ENCODE data around the gene NR0B2.

NR0B2 gene, protein sequence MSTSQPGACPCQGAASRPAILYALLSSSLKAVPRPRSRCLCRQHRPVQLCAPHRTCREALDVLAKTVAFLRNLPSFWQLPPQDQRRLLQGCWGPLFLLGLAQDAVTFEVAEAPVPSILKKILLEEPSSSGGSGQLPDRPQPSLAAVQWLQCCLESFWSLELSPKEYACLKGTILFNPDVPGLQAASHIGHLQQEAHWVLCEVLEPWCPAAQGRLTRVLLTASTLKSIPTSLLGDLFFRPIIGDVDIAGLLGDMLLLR

DNA sequence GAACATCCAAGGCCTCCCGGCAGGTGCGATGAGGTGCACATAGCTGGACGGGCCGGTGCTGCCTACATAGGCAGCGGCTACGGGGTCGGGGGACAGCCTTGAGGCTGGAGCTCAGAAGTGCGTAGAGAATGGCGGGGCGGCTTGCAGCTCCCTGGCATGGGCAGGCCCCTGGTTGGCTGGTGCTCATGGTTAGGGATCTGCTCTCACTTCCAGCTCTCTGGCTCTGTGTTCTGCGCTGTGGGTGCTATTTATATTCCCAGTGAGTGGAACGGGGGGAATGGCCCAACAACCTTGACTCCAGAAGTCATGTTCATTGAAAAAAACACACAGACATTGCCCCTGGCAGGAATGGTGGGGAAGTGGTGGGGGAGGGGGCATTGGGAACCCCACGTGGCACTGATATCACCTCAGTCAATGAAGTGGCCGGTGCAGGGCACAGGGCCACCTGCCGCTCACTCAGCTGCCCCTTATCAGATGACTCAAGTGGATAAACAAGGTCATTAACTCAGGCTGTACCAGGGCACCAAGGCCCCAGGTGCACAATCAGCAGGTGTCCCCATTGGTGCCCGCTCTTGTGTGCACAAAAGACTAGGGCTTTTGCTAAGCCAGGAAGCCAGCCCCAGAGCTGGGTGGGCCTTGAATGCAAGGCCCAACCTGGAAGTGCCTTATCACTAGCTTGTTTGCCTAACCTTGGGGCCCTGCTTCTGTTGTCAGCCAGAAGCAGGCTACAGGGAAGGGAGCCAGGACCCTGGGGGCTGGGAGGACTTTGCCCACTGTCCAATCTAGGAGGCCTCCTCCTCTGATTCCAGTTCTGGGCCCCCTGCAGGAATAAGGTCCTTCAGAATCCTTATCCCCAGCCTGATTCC lies at the start of gene NR0B2:
Gene NR0B2, minus strand, starts transcription at position 222 of the 866 bp plus-strand sequence. Its CDS starts 35 bp downstream, at position 187.
- ATAC-seq (ENCODE audit: low read depth) (no peak), DNase-seq (ENCODE audit: low spot score) (no peak)
- no peak within 1 kb of the TSS for H3K27ac ChIP-seq (ENCODE audit: poor library complexity, severe bottlenecking)

GRCh38 chr1:26961826-26962225 lies 48.1 kb upstream of the NR0B2 start:
- TF ChIP-seq, protein P1, sequence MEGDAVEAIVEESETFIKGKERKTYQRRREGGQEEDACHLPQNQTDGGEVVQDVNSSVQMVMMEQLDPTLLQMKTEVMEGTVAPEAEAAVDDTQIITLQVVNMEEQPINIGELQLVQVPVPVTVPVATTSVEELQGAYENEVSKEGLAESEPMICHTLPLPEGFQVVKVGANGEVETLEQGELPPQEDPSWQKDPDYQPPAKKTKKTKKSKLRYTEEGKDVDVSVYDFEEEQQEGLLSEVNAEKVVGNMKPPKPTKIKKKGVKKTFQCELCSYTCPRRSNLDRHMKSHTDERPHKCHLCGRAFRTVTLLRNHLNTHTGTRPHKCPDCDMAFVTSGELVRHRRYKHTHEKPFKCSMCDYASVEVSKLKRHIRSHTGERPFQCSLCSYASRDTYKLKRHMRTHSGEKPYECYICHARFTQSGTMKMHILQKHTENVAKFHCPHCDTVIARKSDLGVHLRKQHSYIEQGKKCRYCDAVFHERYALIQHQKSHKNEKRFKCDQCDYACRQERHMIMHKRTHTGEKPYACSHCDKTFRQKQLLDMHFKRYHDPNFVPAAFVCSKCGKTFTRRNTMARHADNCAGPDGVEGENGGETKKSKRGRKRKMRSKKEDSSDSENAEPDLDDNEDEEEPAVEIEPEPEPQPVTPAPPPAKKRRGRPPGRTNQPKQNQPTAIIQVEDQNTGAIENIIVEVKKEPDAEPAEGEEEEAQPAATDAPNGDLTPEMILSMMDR (IDR thresholded peaks at IDR 0.05; ENCODE audit: poor library complexity, severe bottlenecking): no peak

More for the DNA sequence above, at the start of gene NR0B2:
- Histone ChIP-seq H3K36me3 (ENCODE audit: low read depth) (no peaks in the 10 kb centered on the region), H3K4me3 (ENCODE audit: severe bottlenecking) (no peak within 1 kb of the TSS), H3K27me3 (ENCODE audit: insufficient read depth, poor library complexity, severe bottlenecking) (no peaks in the 10 kb centered on the region), H3K9me3 (ENCODE audit: severe bottlenecking) (no peaks in the 10 kb centered on the region), H3K4me1 (ENCODE audit: insufficient read depth, poor library complexity, severe bottlenecking) (no peaks in the 10 kb centered on the region)
- TF ChIP-seq, protein P1 (IDR thresholded peaks at IDR 0.05; ENCODE audit: poor library complexity, severe bottlenecking): no peak

DNA sequence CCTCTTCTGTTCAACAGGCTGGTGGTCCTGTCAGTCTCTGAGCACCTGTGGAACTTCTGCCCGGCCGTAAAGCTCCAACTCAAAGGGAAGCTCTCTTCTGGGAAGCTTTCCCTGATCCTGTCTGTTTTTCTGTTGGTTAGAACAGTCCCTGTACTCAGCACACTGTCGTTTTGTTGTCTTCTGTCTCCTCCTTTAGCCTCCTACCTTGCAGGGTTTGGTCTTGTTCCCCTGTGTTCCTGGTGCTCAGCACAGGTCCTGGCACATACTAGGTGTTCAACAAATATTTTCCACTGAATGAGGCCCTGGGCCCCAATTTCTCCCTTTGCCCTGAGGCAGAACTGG lies 46.8 kb upstream of the NR0B2 start:
- peak; percentile 32; the same call in 2 of the 3 replicates for ATAC-seq (ENCODE audit: low read depth)
- TF ChIP-seq, protein P1 (IDR thresholded peaks at IDR 0.05; ENCODE audit: poor library complexity, severe bottlenecking): no peak
- peak overlapping the region; percentile 94 for H3K27ac ChIP-seq (ENCODE audit: poor library complexity, severe bottlenecking)
- no peaks in the 10 kb centered on the region for H3K27me3 ChIP-seq (ENCODE audit: insufficient read depth, poor library complexity, severe bottlenecking)
- H3K4me3 ChIP-seq (ENCODE audit: severe bottlenecking): peak overlapping the region; percentile 90
- peaks cover 16% of the 10 kb centered on the region; the same call in 1 of the 2 replicates for H3K36me3 ChIP-seq (ENCODE audit: low read depth)
- no peaks in the 10 kb centered on the region for H3K9me3 ChIP-seq (ENCODE audit: severe bottlenecking)
- peaks cover 17% of the 10 kb centered on the region for H3K4me1 ChIP-seq (ENCODE audit: insufficient read depth, poor library complexity, severe bottlenecking)
- DNase-seq (ENCODE audit: low spot score): no peak

More at GRCh38 chr1:26961826-26962225, 48.1 kb upstream of the NR0B2 start:
- H3K36me3 ChIP-seq (ENCODE audit: low read depth): peaks cover 7% of the 10 kb centered on the region; the same call in 1 of the 2 replicates
- DNase-seq (ENCODE audit: low spot score) (no peak), ATAC-seq (ENCODE audit: low read depth) (peak; percentile 78)
- H3K27ac ChIP-seq (ENCODE audit: poor library complexity, severe bottlenecking): peak overlapping the region; percentile 94
- no peak overlapping the region for H3K4me3 ChIP-seq (ENCODE audit: severe bottlenecking)
- H3K9me3 ChIP-seq (ENCODE audit: severe bottlenecking): no peaks in the 10 kb centered on the region
- no peaks in the 10 kb centered on the region for H3K27me3 ChIP-seq (ENCODE audit: insufficient read depth, poor library complexity, severe bottlenecking)
- H3K4me1 ChIP-seq (ENCODE audit: insufficient read depth, poor library complexity, severe bottlenecking): peaks cover 17% of the 10 kb centered on the region

- Histone ChIP-seq H3K27ac (ENCODE audit: poor library complexity, severe bottlenecking) (peak within 1 kb of the TSS; percentile 94), H3K9me3 (ENCODE audit: severe bottlenecking) (no peaks in the 10 kb centered on the region), H3K27me3 (ENCODE audit: insufficient read depth, poor library complexity, severe bottlenecking) (no peaks in the 10 kb centered on the region), H3K36me3 (ENCODE audit: low read depth) (peaks cover 16% of the 10 kb centered on the region; the same call in 1 of the 2 replicates), H3K4me3 (ENCODE audit: severe bottlenecking) (peak within 1 kb of the TSS; percentile 90), H3K4me1 (ENCODE audit: insufficient read depth, poor library complexity, severe bottlenecking) (peaks cover 17% of the 10 kb centered on the region)
- DNase-seq (ENCODE audit: low spot score) (peak; percentile 92), ATAC-seq (ENCODE audit: low read depth) (peak; percentile 86)
- TF ChIP-seq, protein P1 (IDR thresholded peaks at IDR 0.05; ENCODE audit: poor library complexity, severe bottlenecking): peak; percentile 17
These were observed 46.2 kb upstream of the NR0B2 start, which contains the start of gene KDF1 for GRCh38 chr1:26959722-26960624. TSS of gene KDF1 (minus strand) at chr1:26960468. CDS start at chr1:26952380, 8,088 bp downstream.
